ENCODE data around the gene DDX1.
"Not testable (repeated sequence)": the region's sequence is repeated elsewhere in the genome, so short reads cannot be mapped to it uniquely, and the experiment has no call there.

The DDX1 gene

GRCh38 chr2:15591692-15592463 lies at the start of gene DDX1:
Gene DDX1 (plus strand): TSS chr2:15591868. CDS start chr2:15591934, 66 bp downstream.
- peak; percentile 74 for DNase-seq (ENCODE audit: low read depth)

- DNase-seq (ENCODE audit: low read depth): not testable (repeated sequence)
Measured at GRCh38 chr2:15542269-15542668, 49.4 kb upstream of the DDX1 start.

- DNase-seq (ENCODE audit: low read depth): no peak
Measured at GRCh38 chr2:15543053-15543452, 48.6 kb upstream of the DDX1 start.

- no peak for DNase-seq (ENCODE audit: low read depth)
Measured at GRCh38 chr2:15543541-15543940, 48.1 kb upstream of the DDX1 start.

GRCh38 chr2:15544227-15544626 lies 47.4 kb upstream of the DDX1 start:
- no peak for DNase-seq (ENCODE audit: low read depth)

GRCh38 chr2:15546297-15547098 lies 45.2 kb upstream of the DDX1 start:
- DNase-seq (ENCODE audit: low read depth): no peak

- no peak for DNase-seq (ENCODE audit: low read depth)
Measured at GRCh38 chr2:15547115-15547876, 44.4 kb upstream of the DDX1 start.

GRCh38 chr2:15548974-15549373 lies 42.7 kb upstream of the DDX1 start:
- no peak for DNase-seq (ENCODE audit: low read depth)

GRCh38 chr2:15553519-15553918 lies 38.1 kb upstream of the DDX1 start:
- no peak for DNase-seq (ENCODE audit: low read depth)

- no peak for DNase-seq (ENCODE audit: low read depth)
Measured at GRCh38 chr2:15553951-15554350, 37.7 kb upstream of the DDX1 start.

- DNase-seq (ENCODE audit: low read depth): no peak
Measured at GRCh38 chr2:15554525-15555218, 37.0 kb upstream of the DDX1 start.

- no peak for DNase-seq (ENCODE audit: low read depth)
Measured at GRCh38 chr2:15555760-15556193, 35.9 kb upstream of the DDX1 start.

- DNase-seq (ENCODE audit: low read depth): no peak
Measured at GRCh38 chr2:15556311-15556930, 35.2 kb upstream of the DDX1 start.

GRCh38 chr2:15557887-15558311 lies 33.8 kb upstream of the DDX1 start:
- no peak for DNase-seq (ENCODE audit: low read depth)

- DNase-seq (ENCODE audit: low read depth): no peak
Measured at GRCh38 chr2:15559379-15560139, 32.1 kb upstream of the DDX1 start.

GRCh38 chr2:15560140-15560987 lies 31.3 kb upstream of the DDX1 start:
- no peak for DNase-seq (ENCODE audit: low read depth)

GRCh38 chr2:15560988-15561573 lies 30.6 kb upstream of the DDX1 start, which contains the start of gene NBAS:
Gene NBAS (minus strand): TSS chr2:15561334. CDS start chr2:15561304, 30 bp downstream.
- peak; percentile 57 for DNase-seq (ENCODE audit: low read depth)

GRCh38 chr2:15561574-15562344 lies 29.9 kb upstream of the DDX1 start:
- DNase-seq (ENCODE audit: low read depth): no peak

Data from stimulated activated CD8-positive, alpha-beta memory T cell treated with anti-CD3 and anti-CD28 coated beads, Interleukin-12 subunit alpha, Interleukin-12 subunit beta, amount 100 ng/mL, for 4 hours (primary cell).